Adrenal gland (tissue), 12 donors: ENCODE measurements around the gene RGS14. TPM values are rescaled to one million over a fixed set of nuclear protein-coding genes. Genes with fewer than 3 reads are reported as not detected.

ENCODE experiments used
- DNase-seq, 7 donors: peaks; one replicate each; pipeline ENCODE4 v3.0.0-alpha.2; 2019 to 2020
- H3K27ac ChIP-seq, 5 donors: fragments of 200-600 bp; sonication (generic) in 4 of 5; 1 replicate in 3 of 5; 2 replicates in 2 of 5; pipeline versions ENCODE4 v1.5.1 to v1.8.0; 2016 to 2020; ENCODE audit warnings: mild to moderate bottlenecking in 1 of 5
- H3K27me3 ChIP-seq: fragments of 200-600 bp; 2 replicates; pipeline ENCODE4 v1.8.0; 2021
- H3K36me3 ChIP-seq, 2 donors: fragments of 200-600 bp; replicated peaks in 1 of 2; 1 replicate in 1 of 2; 2 replicates in 1 of 2; pipeline versions ENCODE4 v1.5.1 to v1.8.0; 2018 to 2022
- H3K4me1 ChIP-seq, 2 donors: fragments of 200-600 bp; replicated peaks in 1 of 2; 1 replicate in 1 of 2; 2 replicates in 1 of 2; pipeline versions ENCODE4 v1.5.1 to v1.8.0; 2018 to 2021
- H3K4me3 ChIP-seq, 4 donors: fragments of 200-600 bp; sonication (generic) in 3 of 4; one replicate each; pipeline ENCODE4 v1.5.1; 2016 to 2018
- H3K9me3 ChIP-seq, 3 donors: fragments of 200-600 bp; sonication (generic) in 1 of 3; replicated peaks in 1 of 3; 1 replicate in 2 of 3; 2 replicates in 1 of 3; pipeline versions ENCODE4 v1.5.1 to v1.8.0; 2016 to 2021
- CTCF ChIP-seq, 6 experiments: fragments of 450-650 bp in 4 of 6; fragments of 200-600 bp in 2 of 6; sonication (generic) in 1 of 6; IDR thresholded peaks; 1 replicate in 5 of 6; 2 replicates in 1 of 6; pipeline versions ENCODE4 v1.5.1 to v1.8.0; 2016 to 2021; ENCODE audit warnings: antibody characterized with exemption in 6 of 6, mild to moderate bottlenecking in 2 of 6, moderate library complexity in 1 of 6
- POLR2A ChIP-seq, 2 donors: fragments of 450-650 bp; IDR thresholded peaks; one replicate each; pipeline ENCODE4 v1.6.1; 2017; ENCODE audit warnings: antibody characterized with exemption in 2 of 2, mild to moderate bottlenecking in 2 of 2, moderate library complexity in 1 of 2
- WGBS, 4 donors: extraction: QIAGEN DNeasy Blood & Tissue Kit in 2 of 4; methylation state at CpG; one replicate each; pipeline versions ENCODE4 v1.1.5 to v1.1.7; 2013 to 2017; 5-methylcytosine and 5-hydroxymethylcytosine counted together
- intact Hi-C, 2 donors: fragments of 100-400 bp; cut with DNase I; formaldehyde crosslinking; loops; one replicate each; pipeline versions ENCODE4 v1.14.1 to v1.15.0; 2022 to 2023
- polyA plus RNA-seq, 3 donors: library from polyadenylated mRNA; stranded (reverse); fragments of 200-250 nt in 2 of 3; fragments of 350-450 nt in 1 of 3; fragmentation: Illumina TruSeq in 1 of 3; extraction: RNeasy Lipid Tissue Mini Kit (QIAGEN cat#74804) in 1 of 3; gene quantifications; one replicate each; pipeline ENCODE4 v1.2.3, GENCODE V29; 2013 to 2014
- total RNA-seq, 9 donors: library from RNA; depleted of rRNA in 4 of 9; stranded (reverse); fragments of >200 nt in 4 of 9; fragments of 120-200 nt in 1 of 9; fragmentation: NEBNext Ultra II Directional in 1 of 9; extraction: Animal tissue kit (Norgen Biotek cat#: 25700) in 1 of 9; gene quantifications; one replicate each; pipeline versions ENCODE4 v1.1.0 to v1.2.4, GENCODE V29; 2013 to 2023
- donor health status: healthy with polysubstance abuse.
- donor health status: Bipolar disorder and iron deficiency.
- donor health status: DM: yes; HTN: yes; CAD: no.
- donor health status: DM: no; HTN: no; CAD: no.
- donor health status: DM: no; HTN: no; CAD: no.
- donor health status: DM: yes; HTN: yes; CAD: no.

RGS14 gene
- total and polyA plus RNA-seq, 12 donors = 2.3 to 36.3 (median 15.5) TPM

- Histone ChIP-seq H3K27me3 (no peaks in the 10 kb centered on the region), H3K9me3 (no peaks in the 10 kb centered on the region), H3K4me3 (no peak overlapping the region), H3K36me3 (no peaks in the 10 kb centered on the region), H3K27ac (no peak overlapping the region), H3K4me1 (no peaks in the 10 kb centered on the region)
- intact Hi-C loops = loop anchor here (5.0 to 10.0 kb wide), 3 partner anchors 65 to 137 kb away; partner anchors contain the start of gene SLC34A1 (in 1 of the 2)
- TF ChIP-seq POLR2A (IDR thresholded peaks at IDR 0.05) (no peak), CTCF (IDR thresholded peaks at IDR 0.05) (no peak)
- DNase-seq = no peak
- WGBS, 4 donors = 78 to 92% (median 89%) methylated on average over 7 to 14 of the region's 14 CpGs
Measured at GRCh38 chr5:177319913-177320588, 37.7 kb upstream of the RGS14 start.

- Histone ChIP-seq H3K4me3 (no peak overlapping the region), H3K4me1 (no peaks in the 10 kb centered on the region), H3K27me3 (no peaks in the 10 kb centered on the region), H3K36me3 (no peaks in the 10 kb centered on the region), H3K27ac (no peak overlapping the region), H3K9me3 (no peaks in the 10 kb centered on the region)
- DNase-seq = peak in 1 of 7 donors; percentile 35
- no peak for TF ChIP-seq CTCF (IDR thresholded peaks at IDR 0.05)
- TF ChIP-seq POLR2A (IDR thresholded peaks at IDR 0.05) = no peak
- intact Hi-C loops = no loop called here
- WGBS, 4 donors = 77 to 85% (median 83%) methylated on average over 7 of the region's 7 CpGs
Measured at GRCh38 chr5:177320879-177321278, 36.8 kb upstream of the RGS14 start.

GRCh38 chr5:177325868-177326381, 31.8 kb upstream of the RGS14 start:
- Histone ChIP-seq H3K4me1 (no peaks in the 10 kb centered on the region), H3K36me3 (peaks cover 0 to 15% of the 10 kb centered on the region in 2 donors), H3K4me3 (no peak overlapping the region), H3K9me3 (no peaks in the 10 kb centered on the region), H3K27me3 (no peaks in the 10 kb centered on the region), H3K27ac (no peak overlapping the region)
- DNase-seq = no peak
- TF ChIP-seq CTCF (IDR thresholded peaks at IDR 0.05) (no peak), POLR2A (IDR thresholded peaks at IDR 0.05) (no peak)
- WGBS, 4 donors = 88 to 100% (median 95%) methylated on average over 1 of the region's 1 CpG
- intact Hi-C loops = no loop called here

- Histone ChIP-seq H3K27ac (peak overlapping the region in 1 of 5 donors; percentile 16), H3K27me3 (no peaks in the 10 kb centered on the region), H3K4me3 (no peak overlapping the region), H3K4me1 (no peaks in the 10 kb centered on the region), H3K36me3 (peaks cover 0 to 32% of the 10 kb centered on the region in 2 donors), H3K9me3 (no peaks in the 10 kb centered on the region)
- no peak for DNase-seq
- TF ChIP-seq CTCF (IDR thresholded peaks at IDR 0.05) (no peak), POLR2A (IDR thresholded peaks at IDR 0.05) (no peak)
- 76 to 82% (median 78%) methylated on average over 23 to 28 of the region's 28 CpGs for WGBS, 4 donors
- intact Hi-C loops = no loop called here
Measured at GRCh38 chr5:177327539-177328522, 29.9 kb upstream of the RGS14 start.
